ENCODE measurements around the gene RETREG3. TPM values are rescaled to one million over a fixed set of nuclear protein-coding genes. Genes with fewer than 3 reads are reported as not detected.

The RETREG3 gene
- total and polyA plus RNA-seq, 2 of the 13 experiments (the other 11 are each of a cell fraction or from before 2014, with no cell fraction given), result 47.0 to 55.8 TPM

GRCh38 chr17:42541041-42541833, 67.9 kb downstream of the RETREG3 start (continued):
- peak; percentile 92 for TF ChIP-seq ARID5B (CRISPR knock-in tag; IDR thresholded peaks at IDR 0.05)
- 0 out of 2 replicates have a peak, but pooled peaks have one; percentile 26 for TF ChIP-seq BCL6 (CRISPR knock-in tag; IDR thresholded peaks at IDR 0.05)
- peak; percentile 94; the same call in 1 of the 2 replicates for TF ChIP-seq JUNB (CRISPR knock-in tag; IDR thresholded peaks at IDR 0.05; ENCODE audit: borderline replicate concordance)
- TF ChIP-seq CCDC6 (CRISPR knock-in tag; IDR thresholded peaks at IDR 0.05), result peak; percentile 72; the same call in 1 of the 2 replicates
- TF ChIP-seq BHLHE40 (IDR thresholded peaks at IDR 0.05; ENCODE audit: low read length), result peak; percentile 84
- peak; percentile 75; the same call in 1 of the 2 replicates for TF ChIP-seq ZNF563 (CRISPR knock-in tag; IDR thresholded peaks at IDR 0.05)
- TF ChIP-seq MIER2 (CRISPR knock-in tag; IDR thresholded peaks at IDR 0.05), result peak; percentile 64
- TF ChIP-seq NONO (IDR thresholded peaks at IDR 0.05), result no peak
- TF ChIP-seq NONO (CRISPR knock-in tag; conservative IDR thresholded peaks at IDR 0.05), result peak; percentile 72
- no peak for TF ChIP-seq GTF2F1 (IDR thresholded peaks at IDR 0.05; ENCODE audit: low read length)
- 0 out of 2 replicates have a peak, but pooled peaks have one; percentile 40 for TF ChIP-seq GTF3A (CRISPR knock-in tag; conservative IDR thresholded peaks at IDR 0.05)
- 0 out of 2 replicates have a peak, but pooled peaks have one; percentile 15 for TF ChIP-seq TCF7 (IDR thresholded peaks at IDR 0.05; ENCODE audit: low read depth)
- TF ChIP-seq CBX1 (IDR thresholded peaks at IDR 0.05; ENCODE audit: low read depth), result peak; percentile 27
- peak; percentile 73 for TF ChIP-seq TEAD3 (CRISPR knock-in tag; optimal IDR thresholded peaks at IDR 0.05; ENCODE audit: borderline replicate concordance)
- TF ChIP-seq ZNF775 (CRISPR knock-in tag; IDR thresholded peaks at IDR 0.05; ENCODE audit: borderline replicate concordance), result no peak
- TF ChIP-seq IRF9 (CRISPR knock-in tag; IDR thresholded peaks at IDR 0.05; ENCODE audit: borderline replicate concordance), result peak; percentile 83
- TF ChIP-seq ZHX1 (CRISPR knock-in tag; IDR thresholded peaks at IDR 0.05; ENCODE audit: low read depth), result peak; percentile 86
- peak; percentile 72; the same call in 1 of the 2 replicates for TF ChIP-seq ZSCAN25 (CRISPR knock-in tag; IDR thresholded peaks at IDR 0.05)
- peak; percentile 97 for TF ChIP-seq PPARG (CRISPR knock-in tag; conservative IDR thresholded peaks at IDR 0.05)
- peak; percentile 28; the same call in 1 of the 2 replicates for TF ChIP-seq GATA4 (IDR thresholded peaks at IDR 0.05; ENCODE audit: borderline replicate concordance, low read depth)

All from HepG2 (cell line).